Aorta (tissue), 5 donors: Measurements from ENCODE around the gene UTP11. TPM values are rescaled to one million over a fixed set of nuclear protein-coding genes. Genes with fewer than 3 reads are reported as not detected.
"Not testable (repeated sequence)": the region's sequence is repeated elsewhere in the genome, so short reads cannot be mapped to it uniquely, and the experiment has no call there.

Experiments used
- ATAC-seq: fragments of 200-7000 bp; cut with Tn5 transposase; one replicate; pipeline ENCODE4 v1.9.1; 2022; ENCODE audit warnings: moderate library complexity; ENCODE audit not compliant: low FRiP score
- DNase-seq, 2 donors: peaks; one replicate each; pipeline ENCODE4 v3.0.0-alpha.2; 2020
- H3K27ac ChIP-seq, 2 donors: one replicate each; pipeline ENCODE4 v1.5.1; 2013; ENCODE audit warnings: low read length in 2 of 2, mild to moderate bottlenecking in 2 of 2, moderate library complexity in 2 of 2, control low read depth in 1 of 2, inconsistent platforms in 1 of 2, low read depth in 1 of 2
- H3K27me3 ChIP-seq, 2 donors: one replicate each; pipeline ENCODE4 v1.6.1; 2013; ENCODE audit warnings: control low read depth in 1 of 2, low read length in 1 of 2, mild to moderate bottlenecking in 1 of 2, moderate library complexity in 1 of 2; ENCODE audit not compliant: insufficient read depth in 2 of 2, control insufficient read depth in 1 of 2
- H3K36me3 ChIP-seq, 2 donors: one replicate each; pipeline ENCODE4 v1.6.1; 2013; ENCODE audit warnings: control low read depth in 1 of 2, low read length in 1 of 2, mild to moderate bottlenecking in 1 of 2; ENCODE audit not compliant: insufficient read depth in 2 of 2, control insufficient read depth in 1 of 2
- H3K4me1 ChIP-seq, 2 donors: one replicate each; pipeline ENCODE4 v1.6.1; 2013; ENCODE audit warnings: low read length in 2 of 2, control low read depth in 1 of 2, mild to moderate bottlenecking in 1 of 2, moderate library complexity in 1 of 2; ENCODE audit not compliant: insufficient read depth in 2 of 2, control insufficient read depth in 1 of 2
- H3K4me3 ChIP-seq, 2 donors: one replicate each; pipeline ENCODE4 v1.5.1; 2013; ENCODE audit warnings: low read length in 2 of 2, control low read depth in 1 of 2, mild to moderate bottlenecking in 1 of 2
- H3K9me3 ChIP-seq: one replicate; pipeline ENCODE4 v1.6.1; 2013; ENCODE audit warnings: mild to moderate bottlenecking, low read length; ENCODE audit not compliant: control insufficient read depth
- WGBS, 2 donors: extraction: QIAGEN DNeasy Blood & Tissue Kit; methylation state at CpG; one replicate each; pipeline ENCODE4 v1.1.7; 2013; 5-methylcytosine and 5-hydroxymethylcytosine counted together
- intact Hi-C, 2 donors: fragments of 100-400 bp; cut with DNase I; formaldehyde crosslinking; loops; one replicate each; pipeline versions ENCODE4 v1.14.2 to v1.15.0; 2022
- long read RNA-seq, 2 donors: library from polyadenylated mRNA; unstranded; transcript quantifications; one replicate each; pipeline ENCODE4 v2.0.0, GENCODE V29; 2020 to 2021
- polyA plus RNA-seq, 2 donors: library from polyadenylated mRNA; stranded (reverse); fragments of 200-250 nt; gene quantifications; one replicate each; pipeline ENCODE4 v1.2.3, GENCODE V29; 2013
- total RNA-seq, 2 donors: library from RNA; stranded (reverse); fragmentation: NEBNext Ultra II Directional; extraction: Animal tissue kit (Norgen Biotek cat#: 25700); gene quantifications; one replicate each; pipeline ENCODE4 v1.2.1, GENCODE V29; 2021
- donor health status: healthy with polysubstance abuse.
- donor health status: Bipolar disorder and iron deficiency.
- donor health status: DM: no; HTN: no; CAD: no.
- donor health status: DM: no; HTN: no; CAD: no.
- donor health status: DM: yes; HTN: yes; CAD: no.

Gene UTP11
- total RNA-seq = 10 to 100 TPM; 28.4 to 28.8 TPM
- polyA plus RNA-seq = 10 to 100 TPM; 24.2 to 29.9 TPM
- long read RNA-seq, donor 1, transcript UTP11-201 (8 exons, 2,019 nt) = major isoform, 42 of 44 reads
- long read RNA-seq, donor 1, partial matches to known transcripts = 0 of 44 reads
- long read RNA-seq, donor 1, other reads (novel, unspliced or antisense) = 2 of 44 reads
- long read RNA-seq, donor 2, transcript UTP11-201 (8 exons, 2,019 nt) = major isoform, 12 of 15 reads
- long read RNA-seq, donor 2, partial matches to known transcripts = 0 of 15 reads
- long read RNA-seq, donor 2, other reads (novel, unspliced or antisense) = 2 of 15 reads

GRCh38 chr1:38012363-38013226 is at the start of gene UTP11:
Gene UTP11, plus strand, starts transcription at chr1:38012734. Its CDS starts 69 bp downstream, at chr1:38012803.
- Histone ChIP-seq H3K36me3 (no peaks in the 10 kb centered on the region), H3K27me3 (no peaks in the 10 kb centered on the region), H3K27ac (peak within 1 kb of the TSS in 1 of 2 donors; percentile 73), H3K9me3 (no peaks in the 10 kb centered on the region), H3K4me3 (peak within 1 kb of the TSS; percentile 52 to 69), H3K4me1 (peaks cover 0 to 4% of the 10 kb centered on the region in 2 donors)
- ATAC-seq (peak; percentile 97), DNase-seq (peak; percentile 95 to 96)
- WGBS, 2 donors = 1% methylated on average over 48 to 49 of the region's 49 CpGs
- intact Hi-C loops = loop anchor here in 1 of 2 donors (10.0 kb wide), 1 partner anchor 418 kb away; the partner anchor contains the start of gene GNL2

DNA sequence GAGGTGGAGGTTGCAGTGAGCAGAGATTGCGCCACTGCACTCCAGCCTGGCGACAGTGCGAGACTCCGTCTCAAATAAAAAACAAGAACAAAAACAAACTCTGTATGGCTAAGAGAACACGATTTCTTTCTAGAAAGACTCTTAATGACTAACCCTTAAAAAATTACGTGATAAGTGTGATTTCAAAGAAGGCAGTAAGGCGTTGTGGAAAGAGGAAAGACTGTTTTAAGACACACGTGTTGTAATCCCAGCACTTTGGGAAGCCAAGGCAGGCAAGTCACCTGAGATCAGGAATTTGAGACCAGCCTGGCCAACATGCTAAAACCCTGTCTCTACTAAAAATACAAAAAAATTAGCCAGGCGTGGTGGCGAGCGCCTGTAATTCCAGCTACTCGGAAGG is 48.4 kb upstream of the UTP11 start:
- H3K4me3 ChIP-seq, H3K27ac ChIP-seq, H3K27me3 ChIP-seq, DNase-seq, ATAC-seq, H3K4me1 ChIP-seq, H3K9me3 ChIP-seq, intact Hi-C loops: not testable (repeated sequence)
- 87 to 93% methylated on average over 12 of the region's 12 CpGs for WGBS, 2 donors
- H3K36me3 ChIP-seq = peaks cover 7 to 10% of the 10 kb centered on the region in 2 donors

DNA sequence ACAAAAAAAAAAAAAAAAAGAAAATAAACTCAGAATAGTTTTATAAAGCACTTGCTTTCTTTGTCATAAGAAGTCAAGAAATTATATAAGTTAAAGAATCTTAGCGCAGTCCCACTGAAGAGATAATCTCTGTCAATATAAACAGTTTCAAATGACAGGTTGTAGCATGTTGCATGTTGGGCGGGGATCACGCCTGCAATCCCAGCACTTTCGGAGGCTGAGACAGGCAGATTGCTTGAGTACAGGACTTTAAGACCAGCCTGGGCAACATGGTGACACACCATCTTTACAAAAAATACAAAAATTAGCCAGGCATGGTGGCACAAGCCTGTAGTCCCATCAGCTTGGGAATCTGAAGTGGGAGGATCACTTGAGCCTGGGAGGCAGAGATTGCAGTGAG is 47.2 kb upstream of the UTP11 start:
- Histone ChIP-seq H3K27ac (no peak overlapping the region), H3K27me3 (no peaks in the 10 kb centered on the region), H3K4me3 (no peak overlapping the region), H3K9me3 (no peaks in the 10 kb centered on the region), H3K36me3 (peaks cover 7 to 9% of the 10 kb centered on the region in 2 donors), H3K4me1 (no peaks in the 10 kb centered on the region)
- intact Hi-C loops = no loop called here
- ATAC-seq = no peak
- 94% methylated on average over 4 of the region's 4 CpGs for WGBS, 2 donors
- DNase-seq = no peak

GRCh38 chr1:37973684-37974083 is 38.9 kb upstream of the UTP11 start:
- H3K27me3 ChIP-seq, ATAC-seq, H3K27ac ChIP-seq, H3K4me3 ChIP-seq, H3K9me3 ChIP-seq, DNase-seq, H3K4me1 ChIP-seq: not testable (repeated sequence)
- intact Hi-C loops = loop anchor here in 1 of 2 donors (2.0 kb wide), 1 partner anchor 83 kb away; no protein-coding TSS in a partner anchor
- peaks cover 4 to 11% of the 10 kb centered on the region in 2 donors for H3K36me3 ChIP-seq
- WGBS, 2 donors = 91 to 95% methylated on average over 5 of the region's 5 CpGs

DNA sequence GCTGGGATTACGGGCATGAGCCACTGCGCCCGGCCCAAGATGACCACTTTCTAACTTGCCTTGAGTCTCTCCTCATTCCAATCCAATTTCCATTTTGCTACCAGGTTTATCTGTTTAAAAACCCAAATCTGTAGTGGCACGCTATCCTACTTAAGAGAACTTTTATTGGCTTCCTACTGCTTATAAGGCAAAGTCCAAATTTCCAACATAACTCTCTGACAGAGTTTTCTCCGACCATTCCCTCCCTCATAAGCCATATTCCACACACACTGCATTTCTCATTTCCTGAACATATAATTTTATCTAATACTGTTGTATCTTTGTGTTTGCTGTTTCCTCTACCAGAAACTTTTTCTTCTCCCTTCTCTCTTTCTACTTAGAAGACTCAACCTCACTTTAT is 38.0 kb upstream of the UTP11 start:
- no peak overlapping the region for H3K4me3 ChIP-seq
- H3K27ac ChIP-seq = no peak overlapping the region
- intact Hi-C loops = loop anchor here in 1 of 2 donors (2.0 kb wide), 1 partner anchor 84 kb away; no protein-coding TSS in a partner anchor
- no peaks in the 10 kb centered on the region for H3K9me3 ChIP-seq
- no peak for ATAC-seq
- H3K4me1 ChIP-seq = no peaks in the 10 kb centered on the region
- 94 to 95% methylated on average over 5 of the region's 5 CpGs for WGBS, 2 donors
- no peak for DNase-seq
- no peaks in the 10 kb centered on the region for H3K27me3 ChIP-seq
- peaks cover 8 to 11% of the 10 kb centered on the region in 2 donors for H3K36me3 ChIP-seq

GRCh38 chr1:37975083-37975482 is 37.5 kb upstream of the UTP11 start:
- H3K4me1 ChIP-seq, H3K4me3 ChIP-seq, H3K9me3 ChIP-seq, H3K27ac ChIP-seq, ATAC-seq, H3K27me3 ChIP-seq: not testable (repeated sequence)
- 36 to 41% methylated on average over 6 of the region's 6 CpGs for WGBS, 2 donors
- peaks cover 9 to 14% of the 10 kb centered on the region in 2 donors for H3K36me3 ChIP-seq
- intact Hi-C loops = loop anchor here (2.0 to 5.0 kb wide), 2 partner anchors 83 to 84 kb away; no protein-coding TSS in a partner anchor
- DNase-seq = peak in 1 of 2 donors; percentile 46

DNA sequence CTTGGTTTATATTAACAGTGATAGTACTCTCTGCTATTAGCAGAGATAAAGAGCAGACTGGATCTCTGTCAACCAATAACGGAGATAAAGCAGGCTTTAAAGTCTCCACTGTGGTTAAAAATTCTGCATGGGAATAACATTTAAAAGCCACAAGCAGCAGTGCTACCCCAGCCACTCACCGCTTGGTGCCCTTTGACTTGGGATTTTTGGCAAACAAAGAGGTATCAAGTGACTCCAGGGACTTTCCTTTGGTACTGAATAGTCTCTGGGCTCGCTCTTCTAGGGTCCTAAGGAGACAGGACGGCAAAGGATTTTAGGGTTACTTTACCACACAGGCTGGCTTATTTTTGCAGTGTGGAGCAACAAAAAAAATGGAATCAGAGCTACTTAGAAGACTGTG is 34.0 kb upstream of the UTP11 start:
- H3K9me3 ChIP-seq = no peaks in the 10 kb centered on the region
- no peaks in the 10 kb centered on the region for H3K27me3 ChIP-seq
- H3K4me3 ChIP-seq = no peak overlapping the region
- H3K36me3 ChIP-seq = peaks cover 11 to 14% of the 10 kb centered on the region in 2 donors
- no peak for ATAC-seq
- no peak for DNase-seq
- no peak overlapping the region for H3K27ac ChIP-seq
- WGBS, 2 donors = 92 to 94% methylated on average over 4 of the region's 4 CpGs
- H3K4me1 ChIP-seq = no peaks in the 10 kb centered on the region
- intact Hi-C loops = loop anchor here in 1 of 2 donors (5.0 kb wide), 1 partner anchor 86 kb away; no protein-coding TSS in a partner anchor

DNA sequence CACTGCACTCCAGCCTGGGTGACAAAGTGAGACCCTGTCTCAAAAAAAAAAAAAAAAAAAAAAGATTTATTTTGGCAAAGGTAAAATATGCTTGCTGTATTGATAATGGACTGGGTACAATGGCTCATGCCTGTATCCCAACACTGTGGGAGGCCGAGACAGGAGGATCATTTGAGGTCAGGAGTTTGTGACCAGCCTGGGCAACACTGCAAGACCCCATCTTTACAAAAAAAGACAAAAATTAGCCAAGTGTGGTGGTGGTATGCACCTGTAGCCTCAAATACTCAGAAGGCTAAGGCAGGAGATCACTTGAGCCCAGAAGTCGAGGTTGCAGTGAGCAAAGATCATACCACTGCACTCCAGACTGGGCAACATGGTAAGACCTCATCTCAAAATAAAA is 29.0 kb upstream of the UTP11 start:
- Histone ChIP-seq H3K27me3 (no peaks in the 10 kb centered on the region), H3K9me3 (no peaks in the 10 kb centered on the region), H3K36me3 (peaks cover 15 to 18% of the 10 kb centered on the region in 2 donors), H3K27ac (no peak overlapping the region), H3K4me3 (no peak overlapping the region), H3K4me1 (no peaks in the 10 kb centered on the region)
- DNase-seq = no peak
- intact Hi-C loops = no loop called here
- 78 to 79% methylated on average over 2 of the region's 2 CpGs for WGBS, 2 donors
- no peak for ATAC-seq
